Choroid plexus epithelial cell (primary cell): Measurements from ENCODE around the gene KIAA1755.

ENCODE experiments used
- DNase-seq: peaks from one replicate; pipeline ENCODE4 v3.0.0-alpha.2; 2010; ENCODE audit warnings: low read depth
- H3K4me3 ChIP-seq: 2 replicates; pipeline ENCODE4 v1.5.1; 2011; ENCODE audit warnings: low read depth, mild to moderate bottlenecking, control low read depth, low read length, moderate library complexity
- CTCF ChIP-seq: conservative IDR thresholded peaks from 2 replicates; pipeline ENCODE4 v1.5.1; 2011; ENCODE audit warnings: low read depth, mild to moderate bottlenecking, control low read depth, inconsistent platforms, low read length, moderate library complexity

Gene KIAA1755

GRCh38 chr20:38241201-38241600, 19.3 kb downstream of the KIAA1755 start:
- no peak for DNase-seq
- no peak for TF ChIP-seq CTCF
- no peak overlapping the region for H3K4me3 ChIP-seq

GRCh38 chr20:38239441-38239840, 21.1 kb downstream of the KIAA1755 start:
- no peak overlapping the region for H3K4me3 ChIP-seq
- no peak for TF ChIP-seq CTCF
- DNase-seq: no peak

GRCh38 chr20:38238829-38239228, 21.7 kb downstream of the KIAA1755 start:
- TF ChIP-seq CTCF: no peak
- no peak overlapping the region for H3K4me3 ChIP-seq

GRCh38 chr20:38237381-38237780, 23.2 kb downstream of the KIAA1755 start:
- TF ChIP-seq CTCF: no peak
- H3K4me3 ChIP-seq: no peak overlapping the region
- no peak for DNase-seq

More at GRCh38 chr20:38238829-38239228, 21.7 kb downstream of the KIAA1755 start:
- no peak for DNase-seq

- TF ChIP-seq CTCF: no peak
- H3K4me3 ChIP-seq: no peak overlapping the region
- peak; percentile 87 for DNase-seq
Measured at GRCh38 chr20:38231531-38232121, 28.9 kb downstream of the KIAA1755 start.

GRCh38 chr20:38230957-38231526, 29.5 kb downstream of the KIAA1755 start:
- no peak overlapping the region for H3K4me3 ChIP-seq
- no peak for TF ChIP-seq CTCF
- no peak for DNase-seq

GRCh38 chr20:38230253-38230551, 30.3 kb downstream of the KIAA1755 start:
- no peak overlapping the region for H3K4me3 ChIP-seq
- DNase-seq: no peak
- no peak for TF ChIP-seq CTCF
